ENCODE results near the gene FBXL7.

DNA sequence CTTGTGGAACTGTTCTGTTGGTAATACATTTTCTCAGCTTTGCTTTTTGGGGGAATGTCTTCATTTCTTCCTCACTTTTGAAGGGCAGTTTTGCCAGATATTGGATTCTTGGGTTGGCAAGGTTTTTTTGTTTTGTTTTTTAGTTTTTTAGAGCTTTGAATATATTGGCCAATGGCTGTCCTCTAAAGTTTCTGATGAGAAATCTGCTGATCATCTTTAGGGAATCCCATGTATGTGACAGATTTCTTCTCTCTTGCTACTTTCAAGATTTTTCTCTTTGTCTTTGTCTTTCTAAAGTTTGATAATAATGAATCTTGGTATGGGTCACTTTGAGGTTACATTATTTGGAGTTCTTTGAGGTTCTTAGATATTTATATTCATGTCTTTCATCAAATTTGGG lies 227.4 kb downstream of the FBXL7 start:
- TF ChIP-seq, protein P1, sequence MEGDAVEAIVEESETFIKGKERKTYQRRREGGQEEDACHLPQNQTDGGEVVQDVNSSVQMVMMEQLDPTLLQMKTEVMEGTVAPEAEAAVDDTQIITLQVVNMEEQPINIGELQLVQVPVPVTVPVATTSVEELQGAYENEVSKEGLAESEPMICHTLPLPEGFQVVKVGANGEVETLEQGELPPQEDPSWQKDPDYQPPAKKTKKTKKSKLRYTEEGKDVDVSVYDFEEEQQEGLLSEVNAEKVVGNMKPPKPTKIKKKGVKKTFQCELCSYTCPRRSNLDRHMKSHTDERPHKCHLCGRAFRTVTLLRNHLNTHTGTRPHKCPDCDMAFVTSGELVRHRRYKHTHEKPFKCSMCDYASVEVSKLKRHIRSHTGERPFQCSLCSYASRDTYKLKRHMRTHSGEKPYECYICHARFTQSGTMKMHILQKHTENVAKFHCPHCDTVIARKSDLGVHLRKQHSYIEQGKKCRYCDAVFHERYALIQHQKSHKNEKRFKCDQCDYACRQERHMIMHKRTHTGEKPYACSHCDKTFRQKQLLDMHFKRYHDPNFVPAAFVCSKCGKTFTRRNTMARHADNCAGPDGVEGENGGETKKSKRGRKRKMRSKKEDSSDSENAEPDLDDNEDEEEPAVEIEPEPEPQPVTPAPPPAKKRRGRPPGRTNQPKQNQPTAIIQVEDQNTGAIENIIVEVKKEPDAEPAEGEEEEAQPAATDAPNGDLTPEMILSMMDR (IDR thresholded peaks at IDR 0.05), result no peak
- TF ChIP-seq POLR2A (IDR thresholded peaks at IDR 0.05) (no peak), POLR2AphosphoS5 (IDR thresholded peaks at IDR 0.05) (no peak)

Measured in transverse colon (tissue), 4 donors.